GM12892 (cell line): ENCODE results near the gene MAP3K7CL.
A peak's percentile ranks its signal among the peaks of the same experiment; 100 is the strongest.
"Not testable (repeated sequence)": the region's sequence is repeated elsewhere in the genome, so short reads cannot be mapped to it uniquely, and the experiment has no call there.

Experiments
- DNase-seq: peaks from one replicate; pipeline ENCODE4 v3.0.0; 2011; ENCODE audit not compliant: insufficient read length
- FAIRE-seq: peaks from 2 replicates; lab custom pipeline; 2011; peaks lifted over from hg19 to GRCh38; lab: Jason Lieb, UNC
- POLR2A ChIP-seq: IDR thresholded peaks from 2 replicates; pipeline ENCODE4 v1.6.1; 2011; ENCODE audit warnings: low read depth, low read length, control low read depth
- POLR2AphosphoS5 ChIP-seq: IDR thresholded peaks from 2 replicates; pipeline ENCODE4 v1.6.1; 2011; ENCODE audit warnings: low read depth, low read length, control low read depth
- TAF1 ChIP-seq: IDR thresholded peaks from 2 replicates; pipeline ENCODE4 v1.6.1; 2011; ENCODE audit warnings: low read depth, mild to moderate bottlenecking, control low read depth, low read length, borderline replicate concordance

MAP3K7CL gene

GRCh38 chr21:29155933-29156260 is 25.5 kb downstream of the MAP3K7CL start:
- FAIRE-seq (no peak), DNase-seq (no peak)
- TF ChIP-seq TAF1 (no peak), POLR2AphosphoS5 (no peak)

DNA sequence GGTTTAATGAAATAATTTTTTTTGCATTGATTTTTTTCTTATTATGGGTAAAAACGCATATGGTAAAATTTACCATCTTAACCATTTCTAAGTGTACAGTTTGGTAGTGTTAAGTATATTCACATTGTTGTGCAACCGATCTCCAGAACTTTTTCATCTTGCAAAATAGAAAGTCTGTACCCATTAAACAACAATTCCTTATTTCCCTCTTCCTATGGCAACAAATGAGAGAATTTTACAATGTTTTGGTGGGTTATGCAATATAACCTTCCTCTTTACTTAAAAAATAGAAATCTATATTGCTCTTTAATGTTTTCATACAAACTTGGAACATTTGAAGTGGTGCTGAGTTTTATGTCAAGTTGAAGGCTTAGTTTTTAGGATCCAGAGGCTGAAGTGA is 26.6 kb downstream of the MAP3K7CL start:
- FAIRE-seq = no peak
- DNase-seq = no peak
- TF ChIP-seq POLR2AphosphoS5 = no peak
- TF ChIP-seq TAF1 = no peak
- TF ChIP-seq POLR2A = no peak

GRCh38 chr21:29159842-29160241 is 29.4 kb downstream of the MAP3K7CL start:
- TF ChIP-seq TAF1 (no peak), POLR2AphosphoS5 (no peak), POLR2A (no peak)
- no peak for FAIRE-seq

GRCh38 chr21:29162825-29163224 is 32.4 kb downstream of the MAP3K7CL start:
- not testable (repeated sequence) for DNase-seq, FAIRE-seq

More at GRCh38 chr21:29159842-29160241, 29.4 kb downstream of the MAP3K7CL start:
- DNase-seq = no peak

DNA sequence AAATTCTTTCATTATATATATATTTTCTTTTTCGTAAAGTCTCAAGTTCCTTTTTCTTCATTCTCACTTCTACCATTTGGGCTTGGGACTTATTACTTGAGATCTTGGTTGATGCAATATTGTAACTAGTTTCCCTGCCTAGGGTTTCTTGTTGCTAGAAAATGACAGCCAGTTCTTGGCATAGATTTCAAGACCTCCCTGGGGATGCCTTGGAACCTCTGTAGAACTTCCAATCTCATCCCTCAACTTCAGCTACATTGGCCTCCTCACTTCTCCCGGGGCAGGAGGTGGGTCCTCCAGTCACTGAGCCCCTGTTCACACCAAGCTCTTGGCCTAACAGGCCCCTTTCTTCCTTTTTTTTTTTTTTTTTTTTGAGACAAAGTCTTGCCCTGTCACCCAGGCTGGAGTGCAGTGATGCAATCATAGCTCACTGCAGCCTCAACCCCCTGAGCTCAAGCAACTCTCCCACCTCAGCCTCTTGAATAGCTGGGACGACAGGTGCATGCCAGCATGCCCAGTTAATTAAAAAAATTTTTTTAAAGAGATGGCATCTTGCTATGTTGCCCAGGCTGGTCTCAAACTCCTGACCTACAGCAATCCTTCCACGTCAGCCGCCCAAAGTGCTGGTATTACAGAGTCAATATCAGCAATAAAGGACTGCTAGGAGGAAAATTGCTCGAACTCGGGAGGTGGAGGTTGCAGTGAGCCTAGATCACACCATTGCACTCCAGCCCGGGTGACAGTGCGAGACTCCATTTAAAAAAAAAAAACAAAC is 33.1 kb downstream of the MAP3K7CL start:
- TF ChIP-seq POLR2AphosphoS5 (no peak), TAF1 (no peak), POLR2A (no peak)
- FAIRE-seq = no peak
- no peak for DNase-seq

GRCh38 chr21:29164323-29164942 is 34.0 kb downstream of the MAP3K7CL start:
- FAIRE-seq (peak; percentile 80), DNase-seq (no peak)
- TF ChIP-seq POLR2AphosphoS5 (no peak), TAF1 (no peak)

DNA sequence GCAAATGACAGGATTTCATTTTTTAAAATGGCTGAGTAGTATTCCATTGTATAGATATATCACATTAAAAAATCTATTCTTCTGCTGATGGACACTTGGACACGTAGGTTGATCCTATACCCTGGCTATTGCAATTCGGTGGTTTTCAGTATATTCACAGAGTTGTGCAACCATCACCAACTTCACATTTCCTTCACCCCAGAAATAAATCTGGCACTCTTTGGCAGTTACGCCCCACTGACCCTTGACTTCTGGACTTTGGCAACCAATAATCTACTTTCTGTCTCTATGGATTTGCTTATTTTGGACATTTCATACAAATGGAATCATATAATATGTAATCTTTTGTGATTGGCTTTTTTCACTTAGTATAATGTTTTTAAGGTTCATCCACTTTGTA is 35.9 kb downstream of the MAP3K7CL start:
- FAIRE-seq (no peak), DNase-seq (no peak)
- TF ChIP-seq POLR2A (no peak), POLR2AphosphoS5 (no peak), TAF1 (no peak)

GRCh38 chr21:29166853-29167252 is 36.4 kb downstream of the MAP3K7CL start:
- DNase-seq (no peak), FAIRE-seq (peak; percentile 62)
- no peak for TF ChIP-seq POLR2AphosphoS5
- TF ChIP-seq POLR2A = no peak
- TF ChIP-seq TAF1 = no peak

GRCh38 chr21:29167481-29167880 is 37.0 kb downstream of the MAP3K7CL start:
- DNase-seq, FAIRE-seq: not testable (repeated sequence)

GRCh38 chr21:29168891-29169315 is 38.5 kb downstream of the MAP3K7CL start:
- no peak for TF ChIP-seq POLR2AphosphoS5
- no peak for TF ChIP-seq POLR2A
- TF ChIP-seq TAF1 = no peak
- FAIRE-seq = no peak
- no peak for DNase-seq

DNA sequence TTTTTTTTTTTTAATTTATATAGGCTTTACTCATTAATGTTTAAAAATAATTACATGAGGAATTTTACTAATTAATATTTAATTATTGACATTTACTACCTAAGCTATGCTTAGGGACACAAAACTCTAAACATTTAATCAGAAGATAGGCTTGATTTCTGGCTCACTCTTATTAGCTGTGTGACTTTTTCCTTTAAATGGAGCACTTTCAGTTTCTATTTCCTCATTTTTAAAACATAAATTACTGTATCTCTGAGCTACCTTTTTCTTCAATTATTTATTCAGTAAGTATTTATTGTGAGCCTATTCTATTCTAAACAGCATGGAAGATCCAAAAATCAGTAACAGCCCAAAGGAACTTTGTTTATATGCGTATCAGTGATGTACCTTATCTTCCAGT is 40.5 kb downstream of the MAP3K7CL start:
- TF ChIP-seq POLR2AphosphoS5 (no peak), TAF1 (no peak), POLR2A (no peak)

DNA sequence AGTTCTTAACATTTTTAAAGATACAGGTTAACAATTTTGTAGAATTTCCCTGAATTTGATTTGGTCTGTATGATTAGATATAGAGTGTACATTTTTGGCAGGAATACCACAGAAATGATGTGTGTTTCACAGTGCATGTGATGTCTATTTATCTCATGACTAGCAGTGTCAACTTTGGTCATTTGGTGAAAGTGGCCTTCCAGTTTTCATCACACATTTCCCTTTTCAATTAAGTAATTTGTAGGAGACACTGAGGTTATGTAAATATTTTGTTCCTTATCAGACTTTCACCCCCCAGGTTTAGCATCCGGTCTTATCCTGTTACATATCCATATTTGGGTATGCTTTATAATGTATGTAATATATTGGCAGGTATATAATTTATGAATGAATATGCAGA is 41.8 kb downstream of the MAP3K7CL start:
- no peak for TF ChIP-seq TAF1
- no peak for TF ChIP-seq POLR2AphosphoS5
- no peak for TF ChIP-seq POLR2A
- FAIRE-seq (no peak), DNase-seq (no peak)

More for the DNA sequence above, 40.5 kb downstream of the MAP3K7CL start:
- no peak for FAIRE-seq
- DNase-seq = no peak

DNA sequence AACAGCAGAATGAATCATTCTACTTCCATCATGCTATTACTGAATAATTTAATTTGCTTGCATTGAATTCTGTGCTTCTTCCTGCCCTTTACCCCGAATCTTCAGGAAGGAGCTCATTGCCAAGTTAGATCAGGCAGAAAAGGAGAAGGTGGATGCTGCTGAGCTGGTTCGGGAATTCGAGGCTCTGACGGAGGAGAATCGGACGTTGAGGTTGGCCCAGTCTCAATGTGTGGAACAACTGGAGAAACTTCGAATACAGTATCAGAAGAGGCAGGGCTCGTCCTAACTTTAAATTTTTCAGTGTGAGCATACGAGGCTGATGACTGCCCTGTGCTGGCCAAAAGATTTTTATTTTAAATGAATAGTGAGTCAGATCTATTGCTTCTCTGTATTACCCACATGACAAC is 44.2 kb downstream of the MAP3K7CL start:
- DNase-seq (no peak), FAIRE-seq (peak; percentile 54)
- TF ChIP-seq TAF1 (no peak), POLR2A (no peak), POLR2AphosphoS5 (no peak)
